ENCODE results near the gene COL18A1. TPM values are rescaled to one million over a fixed set of nuclear protein-coding genes. Genes with fewer than 3 reads are reported as not detected.

COL18A1 gene
- total and polyA plus RNA-seq, 7 experiments from 2014 or later: 7.0 to 89.8 (median 15.4) TPM

DNA sequence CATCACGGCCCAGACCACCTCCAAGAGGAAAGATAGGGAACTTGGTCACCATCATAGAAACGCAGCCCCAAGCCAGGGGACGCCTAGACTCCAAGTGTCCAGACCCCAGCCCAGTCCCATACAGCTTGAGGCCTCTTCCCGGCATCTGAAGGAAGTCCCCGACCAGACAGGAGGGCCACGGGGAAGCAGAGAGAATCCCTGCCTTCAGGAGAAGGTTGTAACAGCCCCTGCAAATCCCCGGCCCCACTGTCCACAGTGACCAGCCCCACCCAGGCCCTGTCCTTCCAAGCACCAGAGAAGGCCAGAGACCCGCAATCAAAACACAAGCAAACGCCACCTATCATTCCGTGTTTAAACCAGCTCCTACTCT lies 135.6 kb downstream of the COL18A1 start:
- Histone ChIP-seq H3K4me1 (ENCODE audit: control insufficient read depth in 2 of 2, insufficient read depth in 2 of 2, low read length in 2 of 2) (peaks cover 7 to 15% of the 10 kb centered on the region in 2 donors), H3K27ac (ENCODE audit: low read depth, low read length) (peak overlapping the region; percentile 80), H3K9me3 (ENCODE audit: control insufficient read depth in 2 of 3, low read length in 3 of 3) (no peaks in the 10 kb centered on the region), H3K4me3 (ENCODE audit: low read length) (no peak overlapping the region), H3K36me3 (ENCODE audit: control insufficient read depth in 2 of 3, insufficient read depth in 3 of 3, low read length in 3 of 3) (no peaks in the 10 kb centered on the region), H3K27me3 (ENCODE audit: control insufficient read depth in 2 of 2, insufficient read depth in 2 of 2, low read length in 2 of 2) (no peaks in the 10 kb centered on the region)
- Mint-ChIP-seq H3K27me3 (no peaks in the 10 kb centered on the region), H3K9me3 (no peaks in the 10 kb centered on the region), H3K4me1 (peaks cover 12 to 20% (median 16%) of the 10 kb centered on the region in 7 donors), H3K36me3 (peaks cover 0 to 4% (median 0%) of the 10 kb centered on the region in 5 donors), H3K27ac (peak overlapping the region; percentile 18 to 92 (median 75)), H3K4me3 (peak overlapping the region; percentile 66 to 89 (median 78))
- intact Hi-C loops (cut with micrococcal nuclease): loop anchor here (2.0 to 5.0 kb wide), 2 partner anchors 62 to 253 kb away; partner anchors contain the start of gene POFUT2 (in 2 of the 2)
- ATAC-seq: no peak
- peak in 2 of 9 donors; percentile 5 to 9 for DNase-seq
- ChIA-PET CTCF (interaction anchor here (1.0 to 1.7 kb wide), 2 partner anchors 55 to 57 kb away, joined by 3 to 6 read pairs; no protein-coding TSS in a partner anchor), POLR2A (interaction anchor here (1.0 kb wide), 1 partner anchor 105 kb away, joined by 3 read pairs; no protein-coding TSS in a partner anchor)

- Histone ChIP-seq H3K4me1 (ENCODE audit: control insufficient read depth in 2 of 2, insufficient read depth in 2 of 2, low read length in 2 of 2) (peaks cover 7 to 15% of the 10 kb centered on the region in 2 donors), H3K4me3 (ENCODE audit: low read length) (peak overlapping the region; percentile 61), H3K9me3 (ENCODE audit: control insufficient read depth in 2 of 3, low read length in 3 of 3) (no peaks in the 10 kb centered on the region), H3K27ac (ENCODE audit: low read depth, low read length) (peak overlapping the region; percentile 80), H3K27me3 (ENCODE audit: control insufficient read depth in 2 of 2, insufficient read depth in 2 of 2, low read length in 2 of 2) (no peaks in the 10 kb centered on the region), H3K36me3 (ENCODE audit: control insufficient read depth in 2 of 3, insufficient read depth in 3 of 3, low read length in 3 of 3) (no peaks in the 10 kb centered on the region)
- Mint-ChIP-seq H3K4me3 (peak overlapping the region; percentile 66 to 89 (median 78)), H3K9me3 (no peaks in the 10 kb centered on the region), H3K4me1 (peaks cover 7 to 18% (median 15%) of the 10 kb centered on the region in 7 donors), H3K27ac (peak overlapping the region in 8 of 9 donors; percentile 71 to 92 (median 81)), H3K27me3 (no peaks in the 10 kb centered on the region), H3K36me3 (peaks cover 0 to 2% (median 0%) of the 10 kb centered on the region in 5 donors)
- ChIA-PET CTCF (no interaction called here), POLR2A (interaction anchor here (0.7 to 1.0 kb wide), 2 partner anchors 17 to 104 kb away, joined by 3 read pairs; no protein-coding TSS in a partner anchor)
- DNase-seq (peak; percentile 56 to 84 (median 70)), ATAC-seq (peak; percentile 81)
- intact Hi-C loops (cut with micrococcal nuclease): loop anchor here (1.0 to 5.0 kb wide), 8 partner anchors 10 to 254 kb away; partner anchors contain the start of genes POFUT2 (in 2 of the 2) and PCBP3 (in 1 of the 2)
Measured at GRCh38 chr21:45541221-45542039, 136.5 kb downstream of the COL18A1 start.

DNA sequence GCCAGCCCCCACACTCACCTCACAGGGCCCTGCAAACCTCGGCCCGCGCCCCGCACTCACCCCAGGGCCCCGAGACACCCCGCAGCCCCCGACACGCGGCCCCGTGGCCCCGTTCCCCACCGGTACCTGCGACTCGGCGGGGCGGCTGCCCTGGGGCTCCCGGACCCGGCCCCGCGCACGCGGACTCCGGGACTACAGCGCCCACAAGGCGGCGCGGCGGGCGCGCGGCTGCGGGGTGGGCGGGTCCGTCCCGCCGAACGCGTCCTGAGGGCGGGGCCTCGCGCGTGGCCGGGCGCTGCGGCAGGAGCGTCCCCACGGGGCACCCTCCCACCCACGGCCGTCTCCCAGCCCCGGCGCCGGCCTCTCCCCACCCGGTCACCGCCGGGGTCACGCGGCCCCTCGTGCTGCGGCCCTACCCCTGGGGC lies 137.3 kb downstream of the COL18A1 start, which contains the start of gene SLC19A1:
SLC19A1 (minus strand) TSS at position 199 of the 425 bp plus-strand sequence. CDS start 4,481 bp downstream, outside the sequence.
- H3K27ac Mint-ChIP-seq: peak within 1 kb of the TSS in 7 of 9 donors; percentile 14 to 87 (median 74)
- H3K4me3 Mint-ChIP-seq: peak within 1 kb of the TSS; percentile 66 to 89 (median 78)
- DNase-seq (peak; percentile 55 to 89 (median 75)), ATAC-seq (peak; percentile 93)
- peaks cover 7 to 15% of the 10 kb centered on the region in 2 donors for H3K4me1 ChIP-seq (ENCODE audit: control insufficient read depth in 2 of 2, insufficient read depth in 2 of 2, low read length in 2 of 2)
- H3K9me3 ChIP-seq (ENCODE audit: control insufficient read depth in 2 of 3, low read length in 3 of 3): no peaks in the 10 kb centered on the region
- H3K4me1 Mint-ChIP-seq: peaks cover 7 to 18% (median 15%) of the 10 kb centered on the region in 7 donors
- H3K36me3 ChIP-seq (ENCODE audit: control insufficient read depth in 2 of 3, insufficient read depth in 3 of 3, low read length in 3 of 3): no peaks in the 10 kb centered on the region
- POLR2A ChIA-PET: no interaction called here
- intact Hi-C loops (cut with micrococcal nuclease): loop anchor here (1.0 to 5.0 kb wide), 6 partner anchors 9 to 255 kb away; partner anchors contain the start of genes POFUT2 (in 2 of the 2) and PCBP3 (in 1 of the 2)
- CTCF ChIA-PET: no interaction called here
- H3K9me3 Mint-ChIP-seq: no peaks in the 10 kb centered on the region
- peak within 1 kb of the TSS; percentile 80 for H3K27ac ChIP-seq (ENCODE audit: low read depth, low read length)
- H3K27me3 Mint-ChIP-seq: no peaks in the 10 kb centered on the region
- peaks cover 0 to 2% (median 0%) of the 10 kb centered on the region in 5 donors for H3K36me3 Mint-ChIP-seq
- H3K27me3 ChIP-seq (ENCODE audit: control insufficient read depth in 2 of 2, insufficient read depth in 2 of 2, low read length in 2 of 2): no peaks in the 10 kb centered on the region
- H3K4me3 ChIP-seq (ENCODE audit: low read length): peak within 1 kb of the TSS; percentile 61

- Histone ChIP-seq H3K36me3 (ENCODE audit: control insufficient read depth in 2 of 3, insufficient read depth in 3 of 3, low read length in 3 of 3) (no peaks in the 10 kb centered on the region), H3K9me3 (ENCODE audit: control insufficient read depth in 2 of 3, low read length in 3 of 3) (no peaks in the 10 kb centered on the region), H3K27ac (ENCODE audit: low read depth, low read length) (peak overlapping the region; percentile 80), H3K27me3 (ENCODE audit: control insufficient read depth in 2 of 2, insufficient read depth in 2 of 2, low read length in 2 of 2) (no peaks in the 10 kb centered on the region), H3K4me3 (ENCODE audit: low read length) (peak overlapping the region; percentile 30), H3K4me1 (ENCODE audit: control insufficient read depth in 2 of 2, insufficient read depth in 2 of 2, low read length in 2 of 2) (peaks cover 7 to 15% of the 10 kb centered on the region in 2 donors)
- ATAC-seq (no peak), DNase-seq (peak in 2 of 9 donors; percentile 19 to 29)
- Mint-ChIP-seq H3K4me1 (peaks cover 7 to 23% (median 16%) of the 10 kb centered on the region in 7 donors), H3K4me3 (peak overlapping the region in 8 of 10 donors; percentile 11 to 82 (median 62)), H3K27ac (peak overlapping the region in 2 of 9 donors; percentile 55 to 76), H3K27me3 (no peaks in the 10 kb centered on the region), H3K9me3 (no peaks in the 10 kb centered on the region), H3K36me3 (peaks cover 0 to 2% (median 0%) of the 10 kb centered on the region in 5 donors)
- ChIA-PET POLR2A (no interaction called here), CTCF (no interaction called here)
- intact Hi-C loops (cut with micrococcal nuclease): loop anchor here (1.0 to 5.0 kb wide), 6 partner anchors 8 to 256 kb away; partner anchors contain the start of genes POFUT2 (in 2 of the 2) and PCBP3 (in 1 of the 2)
Measured at GRCh38 chr21:45542667-45543370, 137.9 kb downstream of the COL18A1 start.

- DNase-seq: no peak
- H3K27ac ChIP-seq (ENCODE audit: low read depth, low read length): peak overlapping the region; percentile 80
Measured at GRCh38 chr21:45543371-45543709, 138.4 kb downstream of the COL18A1 start.

More at GRCh38 chr21:45543371-45543709, 138.4 kb downstream of the COL18A1 start:
- Histone ChIP-seq H3K27me3 (ENCODE audit: control insufficient read depth in 2 of 2, insufficient read depth in 2 of 2, low read length in 2 of 2) (no peaks in the 10 kb centered on the region), H3K36me3 (ENCODE audit: control insufficient read depth in 2 of 3, insufficient read depth in 3 of 3, low read length in 3 of 3) (no peaks in the 10 kb centered on the region), H3K4me3 (ENCODE audit: low read length) (peak overlapping the region; percentile 30), H3K9me3 (ENCODE audit: control insufficient read depth in 2 of 3, low read length in 3 of 3) (no peaks in the 10 kb centered on the region), H3K4me1 (ENCODE audit: control insufficient read depth in 2 of 2, insufficient read depth in 2 of 2, low read length in 2 of 2) (peaks cover 7 to 15% of the 10 kb centered on the region in 2 donors)
- Mint-ChIP-seq H3K27me3 (no peaks in the 10 kb centered on the region), H3K9me3 (no peaks in the 10 kb centered on the region), H3K4me1 (peaks cover 7 to 28% (median 16%) of the 10 kb centered on the region in 7 donors), H3K27ac (peak overlapping the region in 7 of 9 donors; percentile 55 to 79 (median 65)), H3K4me3 (peak overlapping the region; percentile 11 to 82 (median 62)), H3K36me3 (peaks cover 0 to 2% (median 0%) of the 10 kb centered on the region in 5 donors)
- intact Hi-C loops (cut with micrococcal nuclease): loop anchor here (2.0 to 5.0 kb wide), 3 partner anchors 71 to 256 kb away; partner anchors contain the start of genes POFUT2 (in 2 of the 2) and PCBP3 (in 1 of the 2)
- no peak for ATAC-seq
- ChIA-PET CTCF (no interaction called here), POLR2A (no interaction called here)
